ENCODE results near the gene NEURL4.

Gene NEURL4

DNA sequence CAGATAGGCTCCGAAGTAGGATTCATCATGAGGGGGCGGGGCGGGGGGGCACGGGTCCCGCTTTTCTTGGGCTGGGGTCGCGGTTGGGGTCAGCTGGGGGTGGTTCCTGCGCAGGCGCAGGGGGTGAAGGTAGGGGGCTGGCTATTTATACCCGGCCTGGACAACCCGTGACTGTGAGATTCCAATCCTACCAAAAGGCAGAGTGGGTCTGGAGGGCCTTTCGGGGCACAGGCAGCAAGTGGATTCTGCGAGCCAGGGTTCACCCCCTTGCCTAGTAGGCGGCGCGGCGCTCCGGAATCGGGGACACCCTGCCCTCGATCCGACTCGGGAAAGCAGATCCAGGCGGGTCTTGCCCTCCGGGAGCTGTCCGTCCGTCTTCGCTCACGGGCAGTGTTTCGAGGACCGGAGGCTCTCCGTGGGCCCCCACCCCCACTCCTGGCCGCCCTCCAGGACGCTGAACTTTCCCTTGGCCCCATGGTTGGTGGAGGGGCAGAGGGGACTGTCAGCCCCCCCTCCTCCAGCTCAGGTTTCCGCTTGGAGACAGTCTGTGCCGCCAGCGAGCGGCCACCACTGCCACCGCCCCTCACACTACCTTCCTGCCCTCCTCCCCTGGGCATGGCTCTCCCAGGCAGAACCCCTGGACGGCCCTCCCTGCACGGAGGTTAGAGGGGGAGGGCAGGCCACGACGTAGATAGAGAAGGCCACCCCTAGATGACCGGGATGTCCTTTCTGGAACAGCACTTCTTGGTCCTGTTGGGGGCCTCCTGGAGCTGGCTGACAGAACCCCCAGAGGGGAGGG lies 47.0 kb downstream of the NEURL4 start:
- POLR2A ChIA-PET (ENCODE audit: low non-redundant PET): no interaction called here
- H3K27ac ChIP-seq: peak overlapping the region; percentile 81
- no peak for DNase-seq (ENCODE audit: low spot score)
- no peak for TF ChIP-seq CTCF (conservative IDR thresholded peaks at IDR 0.05; ENCODE audit: low read depth)
- CTCF ChIA-PET: interaction anchor here (0.9 to 4.4 kb wide), 2 partner anchors 14 to 31 kb away, joined by 5 to 48 read pairs; no protein-coding TSS in a partner anchor

DNA sequence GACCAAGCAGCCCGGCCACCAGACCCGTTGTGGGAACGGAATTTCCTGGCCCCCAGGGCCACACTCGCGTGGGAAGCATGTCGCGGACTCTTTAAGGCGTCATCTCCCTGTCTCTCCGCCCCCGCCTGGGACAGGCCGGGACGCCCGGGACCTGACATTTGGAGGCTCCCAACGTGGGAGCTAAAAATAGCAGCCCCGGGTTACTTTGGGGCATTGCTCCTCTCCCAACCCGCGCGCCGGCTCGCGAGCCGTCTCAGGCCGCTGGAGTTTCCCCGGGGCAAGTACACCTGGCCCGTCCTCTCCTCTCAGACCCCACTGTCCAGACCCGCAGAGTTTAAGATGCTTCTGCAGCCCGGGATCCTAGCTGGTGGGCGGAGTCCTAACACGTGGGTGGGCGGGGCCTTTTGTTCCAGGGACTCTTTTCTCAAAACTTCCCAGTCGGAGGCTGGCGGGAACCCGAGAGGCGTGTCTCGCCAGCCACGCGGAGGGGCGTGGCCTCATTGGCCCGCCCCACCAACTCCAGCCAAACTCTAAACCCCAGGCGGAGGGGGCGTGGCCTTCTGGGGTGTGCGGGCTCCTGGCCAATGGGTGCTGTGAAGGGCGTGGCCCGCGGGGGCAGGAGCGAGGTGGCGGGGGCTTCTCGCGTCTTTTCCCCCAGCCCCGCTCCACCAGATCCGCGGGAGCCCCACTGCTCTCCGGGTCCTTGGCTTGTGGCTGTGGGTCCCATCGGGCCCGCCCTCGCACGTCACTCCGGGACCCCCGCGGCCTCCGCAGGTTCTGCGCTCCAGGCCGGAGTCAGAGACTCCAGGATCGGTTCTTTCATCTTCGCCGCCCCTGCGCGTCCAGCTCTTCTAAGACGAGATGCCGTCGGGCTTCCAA lies 47.8 kb downstream of the NEURL4 start, which contains the start of gene SLC2A4:
TSS of gene SLC2A4 (plus strand) at position 645 of the 879 bp plus-strand sequence. CDS start at position 862, 217 bp downstream.
- ChIA-PET CTCF (interaction anchor here (0.6 to 4.4 kb wide), 7 partner anchors 10 to 152 kb away, joined by 3 to 48 read pairs (median 4); no protein-coding TSS in a partner anchor), POLR2A (ENCODE audit: low non-redundant PET) (interaction anchor here (0.7 to 1.0 kb wide), 4 partner anchors 12 to 31 kb away, joined by 3 to 5 read pairs (median 4); no protein-coding TSS in a partner anchor)
- no peak for TF ChIP-seq CTCF (conservative IDR thresholded peaks at IDR 0.05; ENCODE audit: low read depth)
- peak within 1 kb of the TSS; percentile 81 for H3K27ac ChIP-seq
- peak; percentile 98 for DNase-seq (ENCODE audit: low spot score)

- peak; percentile 93 for TF ChIP-seq CTCF (conservative IDR thresholded peaks at IDR 0.05; ENCODE audit: low read depth)
- peak; percentile 77 for DNase-seq (ENCODE audit: low spot score)
- ChIA-PET POLR2A (ENCODE audit: low non-redundant PET) (interaction anchor here (0.8 to 1.0 kb wide), 3 partner anchors 13 to 31 kb away, joined by 3 to 5 read pairs (median 4); no protein-coding TSS in a partner anchor), CTCF (interaction anchor here (0.5 to 4.4 kb wide), 9 partner anchors 10 to 92 kb away, joined by 3 to 48 read pairs (median 3); partner anchors contain the start of gene DVL2)
- H3K27ac ChIP-seq: peak overlapping the region; percentile 81
These were observed 48.5 kb downstream of the NEURL4 start for GRCh38 chr17:7280519-7281073.

- ChIA-PET CTCF (interaction anchor here (0.6 to 4.4 kb wide), 4 partner anchors 11 to 45 kb away, joined by 3 to 48 read pairs (median 4); partner anchors contain the start of gene DVL2), POLR2A (ENCODE audit: low non-redundant PET) (no interaction called here)
- no peak for TF ChIP-seq CTCF (conservative IDR thresholded peaks at IDR 0.05; ENCODE audit: low read depth)
- DNase-seq (ENCODE audit: low spot score): no peak
- peak overlapping the region; percentile 81 for H3K27ac ChIP-seq
These were observed 49.7 kb downstream of the NEURL4 start for GRCh38 chr17:7279448-7279847.

GRCh38 chr17:7266784-7267183 lies 62.4 kb downstream of the NEURL4 start:
- ChIA-PET CTCF (interaction anchor here (0.6 kb wide), 1 partner anchor 14 kb away, joined by 4 read pairs; no protein-coding TSS in a partner anchor), POLR2A (ENCODE audit: low non-redundant PET) (interaction anchor here (0.7 kb wide), 1 partner anchor 70 kb away, joined by 3 read pairs; the partner anchor contains the start of gene ACAP1)
- DNase-seq (ENCODE audit: low spot score): no peak
- no peak for TF ChIP-seq CTCF (conservative IDR thresholded peaks at IDR 0.05; ENCODE audit: low read depth)
- H3K27ac ChIP-seq: no peak overlapping the region
